ENCODE measurements around the gene TFPI. TPM values are rescaled to one million over a fixed set of nuclear protein-coding genes. Genes with fewer than 3 reads are reported as not detected.

Gene TFPI
- total and polyA plus RNA-seq, 9 donors, result 23.3 to 98.0 (median 48.8) TPM

GRCh38 chr2:187552828-187553681, 1.2 kb downstream of the TFPI start:
- no peaks in the 10 kb centered on the region for H3K9me3 ChIP-seq
- H3K27me3 ChIP-seq, result no peaks in the 10 kb centered on the region
- no peak overlapping the region for H3K27ac ChIP-seq
- intact Hi-C loops (cut with DNase I), result no loop called here
- TF ChIP-seq POLR2A (IDR thresholded peaks at IDR 0.05) (no peak), EP300 (IDR thresholded peaks at IDR 0.05) (no peak), CTCF (IDR thresholded peaks at IDR 0.05) (no peak)
- WGBS, 3 donors, result 2 to 10% (median 3%) methylated on average over 2 of the region's 2 CpGs
- H3K4me1 ChIP-seq (ENCODE audit: insufficient read depth), result no peaks in the 10 kb centered on the region
- H3K36me3 ChIP-seq, result no peaks in the 10 kb centered on the region
- peak overlapping the region; percentile 26 for H3K4me3 ChIP-seq
- no peak for DNase-seq

GRCh38 chr2:187552381-187552780, 1.9 kb downstream of the TFPI start:
- Histone ChIP-seq H3K4me3 (no peak overlapping the region), H3K4me1 (ENCODE audit: insufficient read depth) (no peaks in the 10 kb centered on the region), H3K9me3 (no peaks in the 10 kb centered on the region), H3K36me3 (no peaks in the 10 kb centered on the region), H3K27me3 (no peaks in the 10 kb centered on the region), H3K27ac (no peak overlapping the region)
- DNase-seq, result no peak
- intact Hi-C loops (cut with DNase I), result no loop called here
- TF ChIP-seq CTCF (IDR thresholded peaks at IDR 0.05) (no peak), POLR2A (IDR thresholded peaks at IDR 0.05) (no peak), EP300 (IDR thresholded peaks at IDR 0.05) (no peak)

- Histone ChIP-seq H3K4me3 (no peak overlapping the region), H3K27me3 (no peaks in the 10 kb centered on the region), H3K27ac (no peak overlapping the region), H3K36me3 (no peaks in the 10 kb centered on the region), H3K9me3 (no peaks in the 10 kb centered on the region), H3K4me1 (ENCODE audit: insufficient read depth) (no peaks in the 10 kb centered on the region)
- intact Hi-C loops (cut with DNase I), result no loop called here
- no peak for DNase-seq
- no peak for TF ChIP-seq EP300 (IDR thresholded peaks at IDR 0.05)
- TF ChIP-seq POLR2A (IDR thresholded peaks at IDR 0.05), result no peak
- no peak for TF ChIP-seq CTCF (IDR thresholded peaks at IDR 0.05)
- 77 to 88% (median 80%) methylated on average over 1 of the region's 1 CpG for WGBS, 3 donors
Observed at GRCh38 chr2:187550857-187551256, 3.4 kb downstream of the TFPI start.

GRCh38 chr2:187549951-187550555, 4.2 kb downstream of the TFPI start:
- intact Hi-C loops (cut with DNase I), result no loop called here
- H3K27me3 ChIP-seq, result no peaks in the 10 kb centered on the region
- H3K9me3 ChIP-seq, result no peaks in the 10 kb centered on the region
- no peaks in the 10 kb centered on the region for H3K4me1 ChIP-seq (ENCODE audit: insufficient read depth)
- no peak for DNase-seq
- 88 to 93% (median 91%) methylated on average over 3 of the region's 3 CpGs for WGBS, 3 donors
- H3K4me3 ChIP-seq, result no peak overlapping the region
- no peaks in the 10 kb centered on the region for H3K36me3 ChIP-seq
- H3K27ac ChIP-seq, result no peak overlapping the region
- no peak for TF ChIP-seq CTCF (IDR thresholded peaks at IDR 0.05)
- TF ChIP-seq EP300 (IDR thresholded peaks at IDR 0.05), result no peak
- no peak for TF ChIP-seq POLR2A (IDR thresholded peaks at IDR 0.05)
